GM10847 (cell line): ENCODE data around the gene IRS2.

Experiments
- POLR2A ChIP-seq: IDR thresholded peaks from 2 replicates; pipeline ENCODE4 v1.6.1; 2011; ENCODE audit not compliant: insufficient read length; ENCODE audit errors: extremely low read depth

Gene IRS2

DNA sequence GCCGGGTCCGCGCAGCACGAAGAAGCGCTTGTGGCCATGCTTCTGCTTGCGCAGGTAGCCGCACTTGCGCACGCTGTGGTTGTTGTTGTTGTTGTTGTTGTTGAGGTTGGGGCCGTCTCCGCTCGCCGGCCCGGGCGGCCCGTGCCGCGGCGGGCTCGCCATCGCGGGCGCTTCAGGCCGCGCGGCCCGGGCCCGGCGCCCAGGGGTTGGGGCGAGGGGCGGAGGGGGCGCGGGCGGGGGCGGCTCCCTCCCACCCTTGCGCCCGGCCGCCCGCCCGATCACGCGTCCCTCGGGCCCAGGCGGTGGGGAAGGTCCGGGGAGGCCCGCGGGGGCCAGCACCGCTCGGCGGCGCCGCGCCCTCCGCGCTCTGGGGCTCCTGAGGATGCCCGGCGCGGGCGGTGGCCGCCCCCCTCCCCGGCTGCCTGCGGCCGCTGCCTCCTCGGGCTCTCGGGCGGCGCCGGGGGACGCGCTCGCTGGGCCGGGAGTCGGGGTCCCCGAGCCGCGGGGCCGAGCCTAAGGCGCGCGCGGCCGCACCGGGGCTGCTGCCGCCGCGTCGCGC, 412 bp downstream of the IRS2 start:
- no peak for TF ChIP-seq POLR2A

DNA sequence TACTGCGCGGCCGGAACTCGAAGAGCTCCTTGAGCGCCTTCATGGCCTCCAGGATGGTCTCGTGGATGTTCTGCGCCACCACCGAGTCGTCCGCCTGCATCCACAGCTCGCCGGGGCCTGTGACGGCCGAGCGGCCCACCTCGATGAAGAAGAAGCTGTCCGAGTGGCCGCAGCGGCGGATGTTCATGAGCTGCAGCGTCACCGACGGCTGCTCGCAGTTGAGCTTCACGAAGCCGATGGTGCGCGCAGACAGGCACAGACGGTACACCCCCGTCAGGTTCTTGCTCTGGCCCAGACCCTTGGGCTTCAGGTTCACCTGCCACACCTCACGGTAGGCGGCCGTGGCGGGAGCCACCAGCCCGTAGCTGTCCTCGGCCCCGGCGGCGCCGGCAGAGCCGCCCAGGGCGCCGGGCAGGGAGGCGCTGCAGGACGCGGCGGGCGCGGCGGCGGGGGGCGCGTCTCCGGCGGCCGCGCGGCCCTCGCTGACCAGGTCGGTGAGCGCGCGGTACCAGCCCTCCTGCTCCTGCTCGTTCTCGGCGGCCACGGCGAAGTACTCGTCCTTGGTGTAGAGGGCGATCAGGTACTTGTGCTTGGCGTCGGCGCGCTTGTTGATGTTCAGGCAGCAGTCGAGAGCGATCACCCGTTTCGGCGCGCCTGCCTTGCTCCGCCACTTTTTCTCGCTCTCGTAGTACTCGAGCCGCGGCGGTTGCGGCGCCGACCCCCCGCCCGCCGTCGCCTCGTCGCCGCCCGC, 1.1 kb downstream of the IRS2 start:
- no peak for TF ChIP-seq POLR2A

DNA sequence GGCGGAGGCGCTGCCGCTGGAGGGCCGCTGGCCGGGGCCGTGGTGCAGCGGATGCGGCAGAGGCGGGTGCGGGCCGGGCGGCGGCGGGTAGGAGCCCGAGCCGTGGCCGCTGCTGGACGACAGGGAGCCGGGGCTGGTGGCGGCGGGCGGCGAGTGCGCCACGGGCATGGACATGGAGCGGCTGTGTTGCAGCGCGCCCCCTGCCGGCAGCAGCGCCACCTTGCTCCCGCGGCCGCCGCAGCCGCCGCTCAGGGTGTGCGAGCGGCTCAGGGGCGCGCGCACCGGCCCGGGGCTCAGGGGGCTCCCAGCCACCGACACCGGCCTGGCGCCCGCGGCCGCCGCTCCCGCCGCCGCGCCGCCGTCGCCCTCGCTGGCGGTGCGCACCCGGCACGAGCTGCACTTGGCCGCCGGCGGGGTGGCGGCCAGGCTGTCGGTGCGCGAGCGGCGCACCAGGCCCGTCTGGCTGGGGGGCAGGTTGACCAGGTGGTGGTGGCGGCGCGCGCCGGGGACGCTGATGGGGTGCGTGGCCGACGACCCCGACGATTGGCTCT, 1.7 kb downstream of the IRS2 start:
- TF ChIP-seq POLR2A = no peak

GRCh38 chr13:109783815-109784589, 2.4 kb downstream of the IRS2 start:
- TF ChIP-seq POLR2A = no peak

GRCh38 chr13:109783447-109783814, 3.0 kb downstream of the IRS2 start:
- no peak for TF ChIP-seq POLR2A

DNA sequence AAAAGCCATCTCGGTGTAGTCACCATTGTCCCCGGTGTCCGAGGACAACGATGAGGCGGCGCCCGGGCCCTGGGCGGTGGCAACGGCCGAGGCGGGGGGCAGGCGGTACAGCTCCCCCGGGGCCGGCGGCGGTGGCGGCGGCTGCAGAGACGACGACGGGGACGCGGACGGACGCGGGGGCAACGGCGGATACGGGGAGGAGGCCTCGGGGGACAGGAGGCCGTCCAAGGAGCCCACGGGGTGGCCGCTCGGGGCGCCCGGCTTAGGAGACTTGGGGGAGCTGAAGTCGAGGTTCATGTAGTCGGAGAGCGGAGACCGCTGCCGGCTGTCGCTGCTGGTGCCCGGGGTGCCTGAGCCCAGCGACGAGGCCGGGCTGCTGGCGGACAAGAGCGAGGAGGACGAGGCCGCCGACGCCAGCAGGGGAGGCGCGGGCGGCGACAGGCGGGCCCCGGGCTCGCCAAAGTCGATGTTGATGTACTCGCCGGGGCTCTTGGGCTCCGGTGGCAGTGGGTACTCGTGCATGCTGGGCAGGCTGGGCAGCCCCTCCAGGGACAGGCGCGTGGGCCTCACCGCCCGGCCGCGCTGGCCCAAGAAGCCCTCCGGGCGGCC, 3.5 kb downstream of the IRS2 start:
- no peak for TF ChIP-seq POLR2A

DNA sequence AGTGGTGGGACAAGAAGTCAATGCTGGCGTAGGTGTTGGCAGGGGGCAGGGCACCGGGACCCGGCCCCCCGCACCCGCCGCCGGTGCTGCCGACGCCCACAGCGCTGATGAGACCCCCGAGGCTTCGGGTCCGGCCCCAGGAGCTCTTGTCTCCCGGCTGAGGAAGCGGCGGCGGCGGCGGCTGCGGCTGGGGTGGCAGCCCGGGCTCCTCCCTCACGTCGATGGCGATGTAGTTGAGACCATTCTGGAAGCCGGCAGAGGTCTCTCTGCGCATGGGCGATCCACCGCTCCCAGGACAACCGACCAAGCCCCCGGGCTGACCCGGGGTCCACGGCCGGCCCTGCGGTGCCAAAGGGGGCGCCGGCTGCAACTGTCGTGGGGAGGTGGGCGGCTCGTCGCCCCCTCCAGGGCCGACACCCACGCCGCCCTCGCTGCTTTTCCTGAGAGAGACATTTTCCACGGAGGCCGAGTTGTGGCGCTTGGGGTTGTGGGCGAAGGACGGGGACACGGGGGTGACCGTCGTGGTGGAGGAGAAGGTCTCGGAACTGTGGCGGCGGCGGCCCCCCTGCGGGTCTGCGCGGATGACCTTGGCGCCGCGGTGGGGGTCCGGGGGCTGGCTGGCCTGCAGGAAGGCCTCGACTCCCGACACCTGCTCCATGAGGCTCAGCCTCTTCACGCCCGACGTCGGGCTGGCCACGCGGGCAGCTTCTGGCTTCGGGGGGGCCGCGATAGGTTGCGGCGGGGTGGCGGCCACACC, 4.1 kb downstream of the IRS2 start:
- no peak for TF ChIP-seq POLR2A

DNA sequence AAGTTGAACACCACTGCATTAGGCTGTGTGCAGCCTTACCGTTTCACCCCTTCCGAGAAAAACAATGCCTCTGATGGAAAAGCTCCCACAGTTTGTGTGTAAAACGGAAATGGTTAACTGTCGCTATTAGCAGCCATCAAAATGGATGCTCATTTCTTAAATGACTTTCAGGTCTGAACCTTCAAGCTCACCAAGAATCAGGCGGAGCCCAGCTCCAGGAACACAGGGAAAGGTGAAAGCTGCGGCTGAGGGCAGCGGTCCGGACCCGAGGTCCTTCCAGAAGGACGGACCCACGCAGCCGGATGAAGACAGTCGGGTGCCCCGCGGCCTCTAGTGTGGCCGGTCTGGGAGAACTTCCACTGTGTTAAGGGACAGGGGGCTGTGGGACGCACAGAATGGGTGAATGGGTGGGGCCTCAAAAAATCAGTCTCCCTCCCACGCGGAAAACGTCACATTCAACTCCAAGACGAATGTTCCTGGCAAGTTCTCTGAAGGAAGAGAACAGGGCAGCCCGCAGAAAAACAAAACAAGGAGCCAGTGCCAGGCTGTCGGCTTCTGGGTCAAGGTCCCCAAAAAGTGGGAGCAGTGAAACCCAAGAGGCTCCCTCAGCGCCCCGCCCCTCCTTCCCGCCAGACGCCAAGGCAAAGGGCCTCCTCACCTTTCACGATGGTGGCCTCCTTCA, 4.9 kb downstream of the IRS2 start:
- no peak for TF ChIP-seq POLR2A

DNA sequence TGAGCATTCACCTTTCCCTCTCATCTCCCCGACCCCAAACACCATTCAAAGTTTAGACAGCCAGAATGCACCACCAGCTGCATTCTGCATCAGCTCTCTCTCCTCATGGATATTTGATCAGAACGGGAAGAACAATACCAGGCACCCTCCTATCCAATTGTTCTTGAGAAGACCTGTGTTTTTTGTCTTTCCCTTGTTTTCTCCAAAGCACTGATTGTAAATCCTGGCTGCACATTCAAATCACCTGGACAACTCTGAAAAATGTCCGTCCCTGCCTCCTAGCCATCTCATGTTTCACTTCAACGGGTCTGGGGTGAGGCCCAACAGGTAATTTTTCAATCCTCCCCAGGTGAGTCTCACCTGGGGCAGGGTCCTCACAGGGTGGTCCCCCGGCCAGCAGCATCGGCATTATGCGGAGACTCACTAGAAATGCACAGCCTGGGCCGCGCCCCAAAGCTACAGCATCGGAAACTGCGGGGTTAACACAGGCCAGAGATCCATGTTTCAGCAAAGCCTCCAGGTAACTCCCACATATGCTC, 5.5 kb downstream of the IRS2 start:
- TF ChIP-seq POLR2A = no peak

DNA sequence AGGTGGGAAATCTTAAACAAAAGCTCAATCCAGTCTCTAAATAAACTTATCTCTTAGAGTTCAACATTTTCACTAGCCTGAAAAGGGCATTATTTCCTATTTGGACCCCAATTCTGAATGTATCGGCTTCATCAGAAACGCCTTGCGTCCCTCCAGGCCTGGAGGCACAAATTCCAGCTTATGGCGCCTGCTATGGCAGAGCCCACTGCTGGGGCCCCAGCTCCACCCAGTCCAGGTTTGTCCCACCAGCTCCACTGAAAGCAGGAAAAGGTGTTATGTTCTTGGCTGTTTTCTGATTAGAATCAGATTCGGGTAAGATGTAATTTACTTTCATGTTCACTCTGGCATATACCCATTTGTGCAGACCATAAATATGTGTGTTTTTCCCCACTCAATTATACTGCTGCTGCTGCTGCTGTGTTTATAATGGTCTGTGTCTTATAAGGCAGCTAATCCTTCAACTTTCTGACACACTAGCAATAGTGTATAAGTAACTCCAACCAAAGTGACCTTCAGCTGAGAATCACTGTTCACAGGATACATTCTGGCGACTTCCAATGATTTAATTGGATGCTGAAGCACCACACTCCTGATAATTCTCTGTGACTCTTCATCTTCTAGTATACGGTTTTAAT, 6.4 kb downstream of the IRS2 start:
- TF ChIP-seq POLR2A = no peak

DNA sequence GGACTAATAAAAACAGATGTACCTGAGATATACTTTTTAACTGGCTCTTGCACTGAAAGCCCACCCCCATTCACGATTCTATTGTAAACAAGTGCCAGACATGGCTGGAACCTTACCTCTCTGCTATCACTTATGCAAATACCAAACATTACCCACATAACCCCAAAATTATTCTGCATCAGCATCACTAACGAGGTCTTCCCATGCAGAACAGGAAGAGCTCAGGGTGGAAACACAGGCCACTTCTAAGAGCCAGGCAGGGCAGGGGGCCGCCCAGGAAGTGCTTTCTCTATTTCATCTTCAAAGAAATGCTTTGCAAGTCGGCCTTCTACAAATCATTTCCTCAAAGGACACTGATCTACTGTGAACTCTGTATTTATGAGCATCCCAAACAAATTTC, 7.3 kb downstream of the IRS2 start:
- TF ChIP-seq POLR2A = no peak

DNA sequence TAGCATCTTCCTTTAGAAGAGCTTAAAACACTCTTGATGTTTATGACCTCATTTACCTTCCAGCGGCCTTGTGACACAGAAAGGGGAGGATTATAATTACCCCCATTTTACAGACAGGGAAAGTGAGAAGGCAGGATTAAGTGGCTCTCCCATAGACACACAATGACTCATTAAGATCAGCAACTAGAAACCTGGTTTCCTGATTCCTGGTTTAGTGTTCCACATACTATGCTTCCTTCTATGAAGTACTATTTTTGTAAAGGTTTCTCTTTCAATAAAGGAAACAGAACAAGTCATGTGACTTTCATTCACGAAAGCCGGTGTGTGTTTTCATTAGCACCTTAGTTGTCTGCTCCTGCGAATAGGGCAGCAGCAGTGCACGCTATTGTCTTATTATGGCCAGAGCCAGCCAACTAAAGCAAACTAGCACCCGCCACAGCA, 8.3 kb downstream of the IRS2 start:
- no peak for TF ChIP-seq POLR2A

DNA sequence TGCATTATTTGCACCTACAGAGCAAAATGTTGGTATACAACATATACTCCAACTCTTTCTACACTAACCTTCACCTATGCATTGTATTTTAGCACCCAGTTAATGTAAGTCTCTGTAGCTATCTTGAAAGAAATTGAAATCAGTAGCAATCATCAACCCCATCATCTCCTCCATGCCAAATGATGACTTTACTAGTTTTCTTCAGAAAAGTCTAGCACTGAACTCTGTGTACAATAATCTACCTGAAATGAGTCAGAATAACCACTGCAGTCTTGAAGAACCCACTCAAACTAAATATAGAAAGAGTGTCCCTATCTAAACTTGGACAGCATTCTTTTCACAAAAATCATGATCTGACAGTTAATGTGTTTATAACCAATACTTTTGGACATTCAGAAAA, 9.8 kb downstream of the IRS2 start:
- TF ChIP-seq POLR2A = no peak

GRCh38 chr13:109773786-109774185, 12.6 kb downstream of the IRS2 start:
- no peak for TF ChIP-seq POLR2A
